Measurements from ENCODE around the gene SLAMF6.

DNA sequence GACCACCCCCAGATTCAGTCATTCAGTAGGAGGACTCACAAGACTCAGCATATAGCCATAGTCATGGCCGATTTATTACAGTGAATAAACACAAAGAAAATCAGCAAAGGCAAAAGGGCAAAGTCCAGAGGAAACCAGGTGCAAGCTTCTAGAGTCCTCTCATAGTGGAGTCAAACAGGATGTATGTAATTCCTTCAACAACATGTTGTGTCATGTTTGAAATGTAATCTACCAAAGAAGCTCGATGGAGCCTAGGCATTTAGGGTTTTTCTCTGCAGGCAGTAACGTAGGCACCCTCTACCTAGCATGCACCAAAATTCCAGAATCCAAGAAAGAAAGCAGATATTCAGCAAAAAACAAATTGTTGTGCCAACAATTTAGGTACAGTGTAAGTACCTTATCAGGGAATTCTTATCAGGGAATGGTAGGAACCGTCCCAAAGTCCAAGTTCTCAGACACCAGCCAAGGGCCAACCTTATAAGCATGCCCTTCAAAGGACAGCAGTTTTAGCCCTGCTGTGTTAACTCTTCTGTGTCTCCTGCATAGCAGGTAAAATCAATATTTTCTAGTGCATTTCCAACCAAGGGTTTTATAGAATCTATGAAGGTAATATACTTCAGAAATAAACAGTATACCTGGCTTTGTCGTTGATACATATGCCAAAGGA is 16.1 kb upstream of the SLAMF6 start:
- no peak for TF ChIP-seq TAF1 (IDR thresholded peaks at IDR 0.05; ENCODE audit: borderline replicate concordance, insufficient read depth, low read length)
- TF ChIP-seq, protein P1, sequence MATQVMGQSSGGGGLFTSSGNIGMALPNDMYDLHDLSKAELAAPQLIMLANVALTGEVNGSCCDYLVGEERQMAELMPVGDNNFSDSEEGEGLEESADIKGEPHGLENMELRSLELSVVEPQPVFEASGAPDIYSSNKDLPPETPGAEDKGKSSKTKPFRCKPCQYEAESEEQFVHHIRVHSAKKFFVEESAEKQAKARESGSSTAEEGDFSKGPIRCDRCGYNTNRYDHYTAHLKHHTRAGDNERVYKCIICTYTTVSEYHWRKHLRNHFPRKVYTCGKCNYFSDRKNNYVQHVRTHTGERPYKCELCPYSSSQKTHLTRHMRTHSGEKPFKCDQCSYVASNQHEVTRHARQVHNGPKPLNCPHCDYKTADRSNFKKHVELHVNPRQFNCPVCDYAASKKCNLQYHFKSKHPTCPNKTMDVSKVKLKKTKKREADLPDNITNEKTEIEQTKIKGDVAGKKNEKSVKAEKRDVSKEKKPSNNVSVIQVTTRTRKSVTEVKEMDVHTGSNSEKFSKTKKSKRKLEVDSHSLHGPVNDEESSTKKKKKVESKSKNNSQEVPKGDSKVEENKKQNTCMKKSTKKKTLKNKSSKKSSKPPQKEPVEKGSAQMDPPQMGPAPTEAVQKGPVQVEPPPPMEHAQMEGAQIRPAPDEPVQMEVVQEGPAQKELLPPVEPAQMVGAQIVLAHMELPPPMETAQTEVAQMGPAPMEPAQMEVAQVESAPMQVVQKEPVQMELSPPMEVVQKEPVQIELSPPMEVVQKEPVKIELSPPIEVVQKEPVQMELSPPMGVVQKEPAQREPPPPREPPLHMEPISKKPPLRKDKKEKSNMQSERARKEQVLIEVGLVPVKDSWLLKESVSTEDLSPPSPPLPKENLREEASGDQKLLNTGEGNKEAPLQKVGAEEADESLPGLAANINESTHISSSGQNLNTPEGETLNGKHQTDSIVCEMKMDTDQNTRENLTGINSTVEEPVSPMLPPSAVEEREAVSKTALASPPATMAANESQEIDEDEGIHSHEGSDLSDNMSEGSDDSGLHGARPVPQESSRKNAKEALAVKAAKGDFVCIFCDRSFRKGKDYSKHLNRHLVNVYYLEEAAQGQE (IDR thresholded peaks at IDR 0.05; ENCODE audit: insufficient read depth in 1 of 2, low read depth in 2 of 2, low read length in 2 of 2) = no peak
- TF ChIP-seq POLR2AphosphoS5 (IDR thresholded peaks at IDR 0.05; ENCODE audit: low read depth, low read length) = no peak
- TF ChIP-seq SIN3A (IDR thresholded peaks at IDR 0.05; ENCODE audit: borderline replicate concordance, insufficient read depth, low read length) = no peak
- no peak for TF ChIP-seq FOXP2 (optimal IDR thresholded peaks at IDR 0.05; ENCODE audit: borderline replicate concordance, extremely low read depth, extremely low read length, insufficient read depth)

Data from PFSK-1 (cell line).